Activated CD8-positive, alpha-beta memory T cell treated with anti-CD3 and anti-CD28 coated beads, Interleukin-2, amount 50 U/mL, for 1 hour (primary cell): ENCODE results near the gene POSTN.
"Not testable (repeated sequence)": the region's sequence is repeated elsewhere in the genome, so short reads cannot be mapped to it uniquely, and the experiment has no call there.

ENCODE experiments used
- DNase-seq: peaks from one replicate; pipeline ENCODE4 v3.0.0-alpha.2; 2020; ENCODE audit errors: extremely low read depth

Gene POSTN

GRCh38 chr13:37597477-37598025 is 1.0 kb downstream of the POSTN start:
- no peak for DNase-seq

- DNase-seq = no peak
Measured at GRCh38 chr13:37596805-37597204, 1.8 kb downstream of the POSTN start.

GRCh38 chr13:37595162-37595561 is 3.4 kb downstream of the POSTN start:
- no peak for DNase-seq

- DNase-seq = no peak
Measured at GRCh38 chr13:37594550-37594949, 4.0 kb downstream of the POSTN start.

GRCh38 chr13:37589381-37589780 is 9.2 kb downstream of the POSTN start:
- DNase-seq = not testable (repeated sequence)

- no peak for DNase-seq
Measured at GRCh38 chr13:37587236-37587635, 11.3 kb downstream of the POSTN start.

- DNase-seq = no peak
Measured at GRCh38 chr13:37586164-37586563, 12.4 kb downstream of the POSTN start.

- DNase-seq = no peak
Measured at GRCh38 chr13:37585541-37585940, 13.0 kb downstream of the POSTN start.

GRCh38 chr13:37576601-37577000 is 22.0 kb downstream of the POSTN start:
- no peak for DNase-seq

GRCh38 chr13:37565425-37565824 is 33.1 kb downstream of the POSTN start:
- no peak for DNase-seq

GRCh38 chr13:37561031-37561430 is 37.5 kb downstream of the POSTN start:
- DNase-seq = no peak

GRCh38 chr13:37560526-37560925 is 38.0 kb downstream of the POSTN start:
- DNase-seq = no peak

GRCh38 chr13:37558766-37559165 is 39.8 kb downstream of the POSTN start:
- DNase-seq = not testable (repeated sequence)

- no peak for DNase-seq
Measured at GRCh38 chr13:37546087-37546486, 52.5 kb downstream of the POSTN start.

- DNase-seq = no peak
Measured at GRCh38 chr13:37544995-37545394, 53.6 kb downstream of the POSTN start.

- no peak for DNase-seq
Measured at GRCh38 chr13:37539976-37540605, 58.5 kb downstream of the POSTN start.

- DNase-seq = no peak
Measured at GRCh38 chr13:37539170-37539569, 59.4 kb downstream of the POSTN start.

GRCh38 chr13:37535501-37535900 is 63.1 kb downstream of the POSTN start:
- no peak for DNase-seq

GRCh38 chr13:37534676-37535075 is 63.9 kb downstream of the POSTN start:
- no peak for DNase-seq

GRCh38 chr13:37534181-37534580 is 64.4 kb downstream of the POSTN start:
- DNase-seq = no peak

GRCh38 chr13:37531049-37531448 is 67.5 kb downstream of the POSTN start:
- DNase-seq = no peak

- no peak for DNase-seq
Measured at GRCh38 chr13:37529751-37530385, 68.7 kb downstream of the POSTN start.

- DNase-seq = no peak
Measured at GRCh38 chr13:37526710-37527473, 71.7 kb downstream of the POSTN start.
